Stimulated activated CD8-positive, alpha-beta memory T cell treated with anti-CD3 and anti-CD28 coated beads, Interleukin-4, amount 100 ng/mL, for 24 hours (primary cell): Measurements from ENCODE around the gene DNASE2B.

Source experiments
- DNase-seq: peaks from one replicate; pipeline ENCODE4 v3.0.0-alpha.2; 2020; ENCODE audit warnings: low read depth

DNASE2B gene

GRCh38 chr1:84398175-84399155 lies at the start of gene DNASE2B:
DNASE2B (plus strand) TSS chr1:84398484; CDS start chr1:84398565, 81 bp downstream.
- no peak for DNase-seq

- DNase-seq = no peak
These were observed 49.5 kb upstream of the DNASE2B start for GRCh38 chr1:84348759-84349158.

- no peak for DNase-seq
These were observed 48.2 kb upstream of the DNASE2B start for GRCh38 chr1:84350104-84350503.

GRCh38 chr1:84350550-84350949 lies 47.7 kb upstream of the DNASE2B start:
- DNase-seq = no peak

GRCh38 chr1:84352298-84353106 lies 45.8 kb upstream of the DNASE2B start:
- no peak for DNase-seq

GRCh38 chr1:84353695-84354094 lies 44.6 kb upstream of the DNASE2B start:
- DNase-seq = no peak

GRCh38 chr1:84355556-84355955 lies 42.7 kb upstream of the DNASE2B start:
- no peak for DNase-seq

- DNase-seq = no peak
These were observed 41.4 kb upstream of the DNASE2B start for GRCh38 chr1:84356881-84357280.

GRCh38 chr1:84358695-84359094 lies 39.6 kb upstream of the DNASE2B start:
- DNase-seq = no peak

GRCh38 chr1:84360316-84360715 lies 38.0 kb upstream of the DNASE2B start:
- no peak for DNase-seq

GRCh38 chr1:84361796-84362195 lies 36.5 kb upstream of the DNASE2B start:
- no peak for DNase-seq

GRCh38 chr1:84363019-84363418 lies 35.3 kb upstream of the DNASE2B start:
- no peak for DNase-seq

- no peak for DNase-seq
These were observed 34.7 kb upstream of the DNASE2B start for GRCh38 chr1:84363622-84364021.

GRCh38 chr1:84365225-84366221 lies 32.8 kb upstream of the DNASE2B start:
- no peak for DNase-seq

GRCh38 chr1:84366786-84367185 lies 31.5 kb upstream of the DNASE2B start:
- no peak for DNase-seq

- no peak for DNase-seq
These were observed 31.1 kb upstream of the DNASE2B start for GRCh38 chr1:84367219-84367618.

GRCh38 chr1:84368441-84368840 lies 29.8 kb upstream of the DNASE2B start:
- DNase-seq = no peak

GRCh38 chr1:84370266-84370665 lies 28.0 kb upstream of the DNASE2B start:
- no peak for DNase-seq

GRCh38 chr1:84370831-84371394 lies 27.4 kb upstream of the DNASE2B start:
- DNase-seq = no peak

- no peak for DNase-seq
These were observed 24.7 kb upstream of the DNASE2B start for GRCh38 chr1:84373436-84374141.
